Hepatocyte (in vitro differentiated cells): ENCODE data around the gene C18orf63. TPM values are rescaled to one million over a fixed set of nuclear protein-coding genes. Genes with fewer than 3 reads are reported as not detected.

Experiments used
- DNase-seq: peaks from one replicate; pipeline ENCODE4 v3.0.0-alpha.2; 2016; ENCODE audit warnings: low spot score
- H2AFZ ChIP-seq: fragments of 200-600 bp; sonication (generic); 2 replicates; pipeline ENCODE4 v1.6.0; 2016; ENCODE audit warnings: antibody characterized with exemption, mild to moderate bottlenecking
- H3K27ac ChIP-seq: fragments of 200-600 bp; sonication (generic); 2 replicates; pipeline ENCODE4 v1.5.1; 2016; ENCODE audit warnings: mild to moderate bottlenecking
- H3K27me3 ChIP-seq: fragments of 200-600 bp; sonication (generic); 2 replicates; pipeline ENCODE4 v1.6.1; 2016
- H3K36me3 ChIP-seq: fragments of 200-600 bp; sonication (generic); replicated peaks from 2 replicates; pipeline ENCODE4 v1.5.1; 2016; ENCODE audit warnings: low read depth; ENCODE audit not compliant: insufficient read depth
- H3K4me1 ChIP-seq: fragments of 200-600 bp; sonication (generic); 2 replicates; pipeline ENCODE4 v1.5.1; 2016; ENCODE audit warnings: mild to moderate bottlenecking, moderate library complexity; ENCODE audit not compliant: insufficient read depth
- H3K4me2 ChIP-seq: fragments of 200-600 bp; sonication (generic); 2 replicates; pipeline ENCODE4 v1.6.0; 2016
- H3K4me3 ChIP-seq: fragments of 200-600 bp; sonication (generic); 2 replicates; pipeline ENCODE4 v1.5.1; 2016; ENCODE audit warnings: mild to moderate bottlenecking
- H3K79me2 ChIP-seq: fragments of 200-600 bp; sonication (generic); 2 replicates; pipeline ENCODE4 v1.6.0; 2017; ENCODE audit warnings: mild to moderate bottlenecking
- H3K9me2 ChIP-seq: fragments of 200-600 bp; sonication (generic); replicated peaks from 2 replicates; pipeline ENCODE4 v1.6.0; 2017; ENCODE audit warnings: mild to moderate bottlenecking; ENCODE audit not compliant: insufficient read depth
- H3K9me3 ChIP-seq: fragments of 200-600 bp; sonication (generic); 2 replicates; pipeline ENCODE4 v1.5.1; 2016; ENCODE audit warnings: low read depth, mild to moderate bottlenecking
- H4K20me1 ChIP-seq: fragments of 200-600 bp; sonication (generic); 2 replicates; pipeline ENCODE4 v1.6.0; 2016; ENCODE audit warnings: mild to moderate bottlenecking; ENCODE audit not compliant: insufficient read depth, poor library complexity, severe bottlenecking
- CTCF ChIP-seq: fragments of 200-600 bp; sonication (generic); IDR thresholded peaks from 2 replicates; pipeline ENCODE4 v1.5.1; 2016; ENCODE audit warnings: antibody characterized with exemption, mild to moderate bottlenecking; ENCODE audit not compliant: poor library complexity
- EZH2 ChIP-seq: fragments of 200-600 bp; sonication (generic); IDR thresholded peaks from 2 replicates; pipeline ENCODE4 v1.6.1; 2016; ENCODE audit warnings: antibody characterized with exemption, mild to moderate bottlenecking, borderline replicate concordance
- EZH2phosphoT487 ChIP-seq: fragments of 200-600 bp; sonication (generic); IDR thresholded peaks from one replicate; pipeline ENCODE4 v1.6.1; 2018; ENCODE audit warnings: antibody characterized with exemption, mild to moderate bottlenecking, low read depth, moderate library complexity; ENCODE audit not compliant: unreplicated experiment, severe bottlenecking
- WGBS: methylation state at CpG from one replicate; pipeline ENCODE4 v1.1.6; 2016; ENCODE audit warnings: low lambda C conversion rate; ENCODE audit errors: missing lambda C conversion rate; 5-methylcytosine and 5-hydroxymethylcytosine counted together
- polyA plus RNA-seq: library from polyadenylated mRNA; unstranded; fragments of >200 nt; fragmentation: Nextera tagmentation; extraction: Ambion mirVana; gene quantifications from 2 replicates; pipeline ENCODE4 v1.2.1, GENCODE V29; 2016
- total RNA-seq: library from RNA; depleted of rRNA; stranded (reverse); fragments of >200 nt; gene quantifications from 2 replicates; pipeline ENCODE4 v1.2.3, GENCODE V29; 2014

The C18orf63 gene
- total and polyA plus RNA-seq, 2 experiments from 2014 or later = not detected

GRCh38 chr18:74290794-74291471 is 24.7 kb upstream of the C18orf63 start:
- peak overlapping the region; percentile 81 for H3K27ac ChIP-seq
- peak overlapping the region; percentile 90 for H3K4me2 ChIP-seq
- no peaks in the 10 kb centered on the region for H3K36me3 ChIP-seq
- H3K4me1 ChIP-seq = peaks cover 28% of the 10 kb centered on the region
- 4% methylated on average over 57 of the region's 57 CpGs for WGBS
- peak overlapping the region; percentile 45 for H3K4me3 ChIP-seq
- TF ChIP-seq CTCF (peak; percentile 45), EZH2 (no peak)
- peaks cover 54% of the 10 kb centered on the region for H3K79me2 ChIP-seq
- no peaks in the 10 kb centered on the region for H3K27me3 ChIP-seq
- no peaks in the 10 kb centered on the region for H4K20me1 ChIP-seq
- no peaks in the 10 kb centered on the region for H3K9me2 ChIP-seq
- DNase-seq = peak; percentile 86
- peak overlapping the region; percentile 33 for H2AFZ ChIP-seq
- no peaks in the 10 kb centered on the region for H3K9me3 ChIP-seq

- DNase-seq = no peak
- no peaks in the 10 kb centered on the region for H3K9me2 ChIP-seq
- WGBS = 2% methylated on average over 29 of the region's 30 CpGs
- peak overlapping the region; percentile 45 for H3K4me3 ChIP-seq
- H3K27ac ChIP-seq = peak overlapping the region; percentile 81
- peak overlapping the region; percentile 33 for H2AFZ ChIP-seq
- H3K4me1 ChIP-seq = peaks cover 28% of the 10 kb centered on the region
- no peaks in the 10 kb centered on the region for H4K20me1 ChIP-seq
- no peaks in the 10 kb centered on the region for H3K36me3 ChIP-seq
- no peaks in the 10 kb centered on the region for H3K27me3 ChIP-seq
- peaks cover 49% of the 10 kb centered on the region for H3K79me2 ChIP-seq
- peak overlapping the region; percentile 90 for H3K4me2 ChIP-seq
- no peak for TF ChIP-seq EZH2phosphoT487
- no peak for TF ChIP-seq EZH2
- TF ChIP-seq CTCF = no peak
- no peaks in the 10 kb centered on the region for H3K9me3 ChIP-seq
These were observed 24.2 kb upstream of the C18orf63 start for GRCh38 chr18:74291472-74291770.

DNA sequence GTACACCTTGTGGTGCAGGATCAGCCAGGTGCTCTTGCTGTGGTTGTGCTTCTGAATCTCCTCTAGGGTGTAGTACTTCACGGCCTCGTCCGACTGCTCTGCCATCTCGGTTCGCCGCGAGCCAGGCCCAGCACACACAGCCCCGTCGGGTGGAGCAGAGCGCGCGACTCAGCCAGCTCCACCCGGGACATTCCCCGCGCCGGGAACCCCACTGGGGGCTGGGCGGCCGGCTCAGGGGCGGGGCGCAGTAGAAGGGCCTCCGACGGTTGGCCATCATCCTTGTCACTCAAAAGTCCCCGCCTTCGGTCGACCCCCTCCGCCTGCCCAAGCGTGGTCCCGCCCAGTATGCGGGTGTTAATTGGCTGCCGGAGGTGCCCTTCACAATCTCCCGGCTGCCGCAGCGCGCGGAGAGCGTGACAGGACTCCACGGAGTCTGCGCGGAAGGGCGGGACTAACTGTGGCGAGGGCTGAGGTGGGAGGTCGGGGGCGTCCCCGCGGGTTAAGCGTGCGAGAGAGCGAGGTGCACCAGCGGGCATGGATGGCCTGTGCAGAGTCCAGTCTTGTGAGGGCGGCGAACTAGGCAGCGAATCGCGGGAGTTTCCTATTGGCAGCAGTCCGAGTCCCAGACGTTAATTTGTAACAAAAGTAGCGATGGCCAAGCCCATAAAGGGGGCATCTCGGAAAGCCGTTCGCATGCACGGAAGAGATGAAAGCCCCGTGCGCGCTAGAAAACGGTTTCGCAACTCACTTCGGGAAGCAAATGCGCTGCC is 23.7 kb upstream of the C18orf63 start, which contains the start of gene CYB5A:
TSS of gene CYB5A (minus strand) at position 193 of the 770 bp plus-strand sequence. CDS start at position 105, 88 bp downstream.
- Histone ChIP-seq H3K27me3 (no peaks in the 10 kb centered on the region), H4K20me1 (no peaks in the 10 kb centered on the region), H3K4me2 (peak within 1 kb of the TSS; percentile 90), H3K79me2 (peaks cover 43% of the 10 kb centered on the region), H3K9me3 (no peaks in the 10 kb centered on the region), H2AFZ (peak within 1 kb of the TSS; percentile 60), H3K27ac (peak within 1 kb of the TSS; percentile 87), H3K9me2 (no peaks in the 10 kb centered on the region), H3K4me1 (peaks cover 28% of the 10 kb centered on the region), H3K4me3 (peak within 1 kb of the TSS; percentile 45), H3K36me3 (no peaks in the 10 kb centered on the region)
- no peak for TF ChIP-seq CTCF
- no peak for TF ChIP-seq EZH2
- TF ChIP-seq EZH2phosphoT487 = no peak
- under 1% methylated on average over 45 of the region's 68 CpGs for WGBS
- DNase-seq = peak; percentile 98
